Lung (tissue), 12 donors: ENCODE measurements around the gene TLX3. TPM values are rescaled to one million over a fixed set of nuclear protein-coding genes. Genes with fewer than 3 reads are reported as not detected.

Experiments
- ATAC-seq: fragments of 200-7000 bp; cut with Tn5 transposase; one replicate; pipeline ENCODE4 v1.9.1; 2020; ENCODE audit warnings: moderate number of reproducible peaks; ENCODE audit not compliant: insufficient read depth, low FRiP score
- DNase-seq, 3 donors: peaks; one replicate each; pipeline ENCODE4 v3.0.0-alpha.2; 2013 to 2017
- H3K27ac ChIP-seq, 2 donors: one replicate each; pipeline ENCODE4 v1.5.1; 2013; ENCODE audit warnings: mild to moderate bottlenecking in 2 of 2, moderate library complexity in 2 of 2, control low read depth in 1 of 2, inconsistent platforms in 1 of 2, low read depth in 1 of 2, low read length in 1 of 2
- H3K27me3 ChIP-seq, 3 donors: one replicate each; pipeline ENCODE4 v1.5.1; 2013; ENCODE audit warnings: low read length in 2 of 3; ENCODE audit not compliant: control insufficient read depth in 3 of 3, insufficient read depth in 3 of 3
- H3K36me3 ChIP-seq, 4 donors: one replicate each; pipeline ENCODE4 v1.5.1; 2013; ENCODE audit warnings: low read length in 4 of 4, mild to moderate bottlenecking in 1 of 4, moderate library complexity in 1 of 4; ENCODE audit not compliant: control insufficient read depth in 4 of 4, insufficient read depth in 4 of 4
- H3K4me1 ChIP-seq, 5 donors: one replicate each; pipeline ENCODE4 v1.5.1; 2013; ENCODE audit warnings: low read length in 5 of 5, mild to moderate bottlenecking in 2 of 5, moderate library complexity in 1 of 5; ENCODE audit not compliant: control insufficient read depth in 5 of 5, insufficient read depth in 5 of 5
- H3K4me3 ChIP-seq: one replicate; pipeline ENCODE4 v1.5.1; 2013; ENCODE audit warnings: mild to moderate bottlenecking, control low read depth, moderate library complexity
- H3K9ac ChIP-seq, 2 donors: one replicate each; pipeline ENCODE4 v1.5.1; 2013; ENCODE audit warnings: low read length in 2 of 2, control low read depth in 1 of 2; ENCODE audit not compliant: insufficient read depth in 1 of 2
- H3K9me3 ChIP-seq, 4 donors: one replicate each; pipeline ENCODE4 v1.5.1; 2013; ENCODE audit warnings: low read length in 3 of 4, mild to moderate bottlenecking in 1 of 4, moderate library complexity in 1 of 4; ENCODE audit not compliant: control insufficient read depth in 4 of 4, insufficient read depth in 3 of 4
- CTCF ChIP-seq: IDR thresholded peaks from 2 replicates; pipeline ENCODE4 v1.5.1; 2012; ENCODE audit warnings: mild to moderate bottlenecking; ENCODE audit errors: control extremely low read depth, extremely low read depth
- WGBS, 2 donors: extraction: QIAGEN DNeasy Blood & Tissue Kit; methylation state at CpG; one replicate each; pipeline ENCODE4 v1.1.7; 2013; 5-methylcytosine and 5-hydroxymethylcytosine counted together
- polyA plus RNA-seq, 2 donors: library from polyadenylated mRNA; stranded (reverse); fragments of 200-250 nt; gene quantifications; one replicate each; pipeline ENCODE4 v1.2.1, GENCODE V29; 2013
- total RNA-seq, 2 donors: library from RNA; depleted of rRNA in 1 of 2; stranded (reverse); fragments of >200 nt in 1 of 2; gene quantifications; one replicate each; pipeline ENCODE4 v1.2.1, GENCODE V29; 2014 to 2021
- donor health status: control.
- donor health status: control.
- donor health status: Bipolar disorder and iron deficiency.
- donor health status: healthy.
- donor health status: DM: yes; HTN: yes; CAD: no.

Gene TLX3
- total and polyA plus RNA-seq, 4 donors, result not detected

DNA sequence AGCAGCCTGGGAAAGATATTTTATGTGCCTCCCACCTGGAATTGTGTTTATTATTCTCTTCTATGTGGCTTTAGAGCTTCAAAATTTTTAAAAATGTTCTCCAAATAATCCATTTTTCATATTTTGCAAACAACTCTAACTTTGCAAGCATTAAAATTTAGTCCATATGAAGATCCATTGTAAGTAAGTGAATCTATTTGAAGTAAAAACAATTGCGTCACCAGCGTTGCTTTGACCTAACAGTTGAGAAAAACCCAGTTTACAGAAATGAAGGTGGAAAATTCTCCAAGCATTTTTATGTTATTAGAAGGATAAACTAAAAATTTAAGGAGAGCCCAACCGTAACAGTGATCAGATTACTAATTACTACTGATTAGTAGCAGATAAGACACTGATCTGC lies 38.9 kb upstream of the TLX3 start:
- peaks cover 0 to 1% (median 0%) of the 10 kb centered on the region in 4 donors for H3K36me3 ChIP-seq
- ATAC-seq (no peak), DNase-seq (no peak)
- H3K27ac ChIP-seq, result no peak overlapping the region
- TF ChIP-seq CTCF, result no peak
- H3K27me3 ChIP-seq, result no peaks in the 10 kb centered on the region
- H3K9me3 ChIP-seq, result no peaks in the 10 kb centered on the region
- WGBS, 2 donors, result 86 to 90% methylated on average over 3 of the region's 3 CpGs
- H3K9ac ChIP-seq, result no peak overlapping the region
- no peak overlapping the region for H3K4me3 ChIP-seq
- H3K4me1 ChIP-seq, result no peaks in the 10 kb centered on the region

- Histone ChIP-seq H3K4me1 (no peaks in the 10 kb centered on the region), H3K36me3 (no peaks in the 10 kb centered on the region), H3K27ac (no peak overlapping the region), H3K27me3 (no peaks in the 10 kb centered on the region), H3K4me3 (no peak overlapping the region), H3K9ac (no peak overlapping the region), H3K9me3 (no peaks in the 10 kb centered on the region)
- no peak for DNase-seq
- 92 to 98% methylated on average over 3 of the region's 3 CpGs for WGBS, 2 donors
- ATAC-seq, result no peak
- no peak for TF ChIP-seq CTCF
These were observed 37.2 kb upstream of the TLX3 start for GRCh38 chr5:171271798-171272197.

- ATAC-seq, result no peak
- peak in 1 of 3 donors; percentile 13 for DNase-seq
- WGBS, 2 donors, result 89 to 97% methylated on average over 2 of the region's 2 CpGs
- Histone ChIP-seq H3K9ac (no peak overlapping the region), H3K27ac (no peak overlapping the region), H3K36me3 (no peaks in the 10 kb centered on the region), H3K4me3 (no peak overlapping the region), H3K4me1 (no peaks in the 10 kb centered on the region), H3K27me3 (no peaks in the 10 kb centered on the region), H3K9me3 (no peaks in the 10 kb centered on the region)
- TF ChIP-seq CTCF, result no peak
These were observed 35.8 kb upstream of the TLX3 start for GRCh38 chr5:171272996-171273970.
